ENCODE measurements around the gene TLE5.

TLE5 gene

GRCh38 chr19:3083964-3084363 is 21.7 kb upstream of the TLE5 start:
- no peak for DNase-seq (ENCODE audit: low spot score)
- in situ Hi-C loops (cut with MboI; ENCODE audit: low pct_unique_long_range_greater_than_20kb, low sequenced_read_pairs, unreplicated experiment), result no loop called here
- no peak for TF ChIP-seq CTCF (IDR thresholded peaks at IDR 0.05; ENCODE audit: extremely low read depth, insufficient read depth, missing control alignments)

- no peak for TF ChIP-seq CTCF (IDR thresholded peaks at IDR 0.05; ENCODE audit: extremely low read depth, insufficient read depth, missing control alignments)
- DNase-seq (ENCODE audit: low spot score), result no peak
- in situ Hi-C loops (cut with MboI; ENCODE audit: low pct_unique_long_range_greater_than_20kb, low sequenced_read_pairs, unreplicated experiment), result no loop called here
Observed at GRCh38 chr19:3082331-3082730, 20.0 kb upstream of the TLE5 start.

- no peak for TF ChIP-seq CTCF (IDR thresholded peaks at IDR 0.05; ENCODE audit: extremely low read depth, insufficient read depth, missing control alignments)
- in situ Hi-C loops (cut with MboI; ENCODE audit: low pct_unique_long_range_greater_than_20kb, low sequenced_read_pairs, unreplicated experiment), result no loop called here
Observed at GRCh38 chr19:3080286-3080685, 18.0 kb upstream of the TLE5 start.

GRCh38 chr19:3079578-3079977 is 17.3 kb upstream of the TLE5 start:
- in situ Hi-C loops (cut with MboI; ENCODE audit: low pct_unique_long_range_greater_than_20kb, low sequenced_read_pairs, unreplicated experiment), result no loop called here
- TF ChIP-seq CTCF (IDR thresholded peaks at IDR 0.05; ENCODE audit: extremely low read depth, insufficient read depth, missing control alignments), result no peak
- DNase-seq (ENCODE audit: low spot score), result no peak

More at GRCh38 chr19:3080286-3080685, 18.0 kb upstream of the TLE5 start:
- no peak for DNase-seq (ENCODE audit: low spot score)

GRCh38 chr19:3075605-3076431 is 13.5 kb upstream of the TLE5 start:
- in situ Hi-C loops (cut with MboI; ENCODE audit: low pct_unique_long_range_greater_than_20kb, low sequenced_read_pairs, unreplicated experiment), result no loop called here
- TF ChIP-seq CTCF (IDR thresholded peaks at IDR 0.05; ENCODE audit: extremely low read depth, insufficient read depth, missing control alignments), result peak; percentile 97
- peak; percentile 86 for DNase-seq (ENCODE audit: low spot score)

- no peak for DNase-seq (ENCODE audit: low spot score)
- peak; percentile 37 for TF ChIP-seq CTCF (IDR thresholded peaks at IDR 0.05; ENCODE audit: extremely low read depth, insufficient read depth, missing control alignments)
- in situ Hi-C loops (cut with MboI; ENCODE audit: low pct_unique_long_range_greater_than_20kb, low sequenced_read_pairs, unreplicated experiment), result no loop called here
Observed at GRCh38 chr19:3073931-3074595, 11.8 kb upstream of the TLE5 start.
